Sigmoid colon (tissue), 4 donors: Measurements from ENCODE around the gene BPIFB3.

Experiments
- EP300 ChIP-seq, 4 donors: sonication (generic); formaldehyde crosslinking; IDR thresholded peaks; one replicate each; pipeline ENCODE4 v1.6.1; 2017; ENCODE audit warnings: antibody characterized with exemption in 4 of 4
- POLR2A ChIP-seq, 2 donors: fragments of 450-650 bp; IDR thresholded peaks; one replicate each; pipeline ENCODE4 v1.6.1; 2016; ENCODE audit warnings: antibody characterized with exemption in 2 of 2, mild to moderate bottlenecking in 2 of 2, moderate library complexity in 2 of 2
- POLR2AphosphoS5 ChIP-seq, 4 donors: sonication (generic); formaldehyde crosslinking; IDR thresholded peaks; one replicate each; pipeline ENCODE4 v1.6.1; 2017; ENCODE audit warnings: antibody characterized with exemption in 4 of 4
- TF ChIP-seq, protein P1 (sequence below), 4 experiments: fragments of 450-650 bp in 3 of 4; fragments of 200-600 bp in 1 of 4; IDR thresholded peaks; one replicate each; pipeline ENCODE4 v1.5.1; 2016 to 2019; ENCODE audit warnings: antibody characterized with exemption in 4 of 4, mild to moderate bottlenecking in 3 of 4, moderate library complexity in 2 of 4

DNA sequence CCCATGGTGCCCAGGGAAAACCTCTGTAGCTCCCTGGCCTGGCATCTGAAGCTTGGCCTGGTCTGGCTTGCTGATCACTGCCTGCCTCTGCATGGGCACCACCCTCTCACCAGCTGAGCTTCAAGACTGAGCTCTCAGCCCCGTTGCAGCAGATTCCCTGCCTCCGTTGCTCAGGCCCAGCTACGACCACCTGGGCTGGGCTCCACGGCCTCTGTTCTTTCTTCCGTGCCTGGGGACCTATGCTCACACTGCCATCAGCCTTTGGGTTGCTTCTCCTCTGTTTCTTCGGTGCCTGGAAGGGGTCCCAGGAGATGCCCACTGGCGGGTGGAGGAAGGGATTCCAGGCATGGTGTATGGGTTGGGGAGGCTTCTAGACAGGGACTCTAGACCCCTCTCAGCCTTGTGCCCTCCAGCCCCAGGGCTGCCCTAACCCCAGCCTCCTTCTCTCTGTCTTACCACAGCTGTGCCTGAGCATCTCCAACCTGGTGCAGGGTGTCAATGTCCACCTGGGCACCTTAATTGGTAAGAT, 37.1 kb upstream of the BPIFB3 start:
- TF ChIP-seq POLR2A (IDR thresholded peaks at IDR 0.05), result no peak
- TF ChIP-seq, protein P1, sequence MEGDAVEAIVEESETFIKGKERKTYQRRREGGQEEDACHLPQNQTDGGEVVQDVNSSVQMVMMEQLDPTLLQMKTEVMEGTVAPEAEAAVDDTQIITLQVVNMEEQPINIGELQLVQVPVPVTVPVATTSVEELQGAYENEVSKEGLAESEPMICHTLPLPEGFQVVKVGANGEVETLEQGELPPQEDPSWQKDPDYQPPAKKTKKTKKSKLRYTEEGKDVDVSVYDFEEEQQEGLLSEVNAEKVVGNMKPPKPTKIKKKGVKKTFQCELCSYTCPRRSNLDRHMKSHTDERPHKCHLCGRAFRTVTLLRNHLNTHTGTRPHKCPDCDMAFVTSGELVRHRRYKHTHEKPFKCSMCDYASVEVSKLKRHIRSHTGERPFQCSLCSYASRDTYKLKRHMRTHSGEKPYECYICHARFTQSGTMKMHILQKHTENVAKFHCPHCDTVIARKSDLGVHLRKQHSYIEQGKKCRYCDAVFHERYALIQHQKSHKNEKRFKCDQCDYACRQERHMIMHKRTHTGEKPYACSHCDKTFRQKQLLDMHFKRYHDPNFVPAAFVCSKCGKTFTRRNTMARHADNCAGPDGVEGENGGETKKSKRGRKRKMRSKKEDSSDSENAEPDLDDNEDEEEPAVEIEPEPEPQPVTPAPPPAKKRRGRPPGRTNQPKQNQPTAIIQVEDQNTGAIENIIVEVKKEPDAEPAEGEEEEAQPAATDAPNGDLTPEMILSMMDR (IDR thresholded peaks at IDR 0.05), result no peak
- TF ChIP-seq EP300 (IDR thresholded peaks at IDR 0.05), result no peak
- TF ChIP-seq POLR2AphosphoS5 (IDR thresholded peaks at IDR 0.05), result no peak
